DMS 273 (cell line): ENCODE measurements around the gene TUBGCP6.

Experiments used
- DNase-seq: peaks from one replicate; lab custom pipeline; 2025; ENCODE audit not compliant: unreplicated experiment; lab: John Stamatoyannopoulos, UW

The TUBGCP6 gene

DNA sequence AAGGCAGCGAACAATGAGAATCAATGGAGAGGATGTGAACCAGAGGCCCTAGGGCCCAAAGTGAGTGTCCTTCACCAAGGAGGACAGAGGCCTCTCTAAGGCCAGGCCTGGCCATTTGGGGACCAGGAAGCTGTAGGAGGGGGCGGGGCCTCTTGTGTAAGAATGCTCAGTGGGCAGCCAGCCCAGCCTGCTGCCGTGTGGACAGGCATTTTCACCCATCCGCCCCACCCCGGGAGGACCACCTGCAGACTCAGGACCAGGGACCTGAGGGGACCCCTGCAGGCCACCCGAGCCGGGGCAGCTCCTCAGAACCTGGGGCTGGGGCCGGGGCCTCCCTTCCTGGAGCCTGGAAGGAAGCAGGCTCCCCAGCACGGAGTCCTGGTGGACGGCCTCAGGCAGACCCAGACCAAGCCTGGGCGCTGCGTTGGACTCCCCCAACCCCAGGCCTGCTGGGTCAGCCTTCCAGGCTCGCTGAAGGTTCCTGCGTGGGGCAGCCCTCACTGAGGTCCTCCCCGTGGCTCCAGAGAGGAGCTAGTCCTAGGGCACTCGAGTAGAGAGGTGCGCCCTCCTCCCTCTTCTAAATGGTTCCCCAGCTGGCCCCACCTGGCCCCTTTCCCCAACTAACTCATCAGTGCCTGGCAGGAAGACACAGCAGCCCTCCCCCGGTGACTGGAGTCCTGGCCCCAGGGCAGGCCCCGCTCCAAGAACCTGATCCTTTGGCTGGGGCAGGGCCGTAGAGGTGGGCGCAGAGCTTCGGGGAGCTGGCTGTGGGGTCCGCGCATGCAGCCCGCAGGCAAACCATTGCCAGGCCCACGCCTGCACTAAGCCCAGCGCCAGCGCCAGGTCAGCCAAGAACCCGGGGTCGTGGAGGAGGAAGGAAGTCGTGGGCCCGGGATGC lies 60.6 kb downstream of the TUBGCP6 start:
- DNase-seq, result peak; percentile 42

DNA sequence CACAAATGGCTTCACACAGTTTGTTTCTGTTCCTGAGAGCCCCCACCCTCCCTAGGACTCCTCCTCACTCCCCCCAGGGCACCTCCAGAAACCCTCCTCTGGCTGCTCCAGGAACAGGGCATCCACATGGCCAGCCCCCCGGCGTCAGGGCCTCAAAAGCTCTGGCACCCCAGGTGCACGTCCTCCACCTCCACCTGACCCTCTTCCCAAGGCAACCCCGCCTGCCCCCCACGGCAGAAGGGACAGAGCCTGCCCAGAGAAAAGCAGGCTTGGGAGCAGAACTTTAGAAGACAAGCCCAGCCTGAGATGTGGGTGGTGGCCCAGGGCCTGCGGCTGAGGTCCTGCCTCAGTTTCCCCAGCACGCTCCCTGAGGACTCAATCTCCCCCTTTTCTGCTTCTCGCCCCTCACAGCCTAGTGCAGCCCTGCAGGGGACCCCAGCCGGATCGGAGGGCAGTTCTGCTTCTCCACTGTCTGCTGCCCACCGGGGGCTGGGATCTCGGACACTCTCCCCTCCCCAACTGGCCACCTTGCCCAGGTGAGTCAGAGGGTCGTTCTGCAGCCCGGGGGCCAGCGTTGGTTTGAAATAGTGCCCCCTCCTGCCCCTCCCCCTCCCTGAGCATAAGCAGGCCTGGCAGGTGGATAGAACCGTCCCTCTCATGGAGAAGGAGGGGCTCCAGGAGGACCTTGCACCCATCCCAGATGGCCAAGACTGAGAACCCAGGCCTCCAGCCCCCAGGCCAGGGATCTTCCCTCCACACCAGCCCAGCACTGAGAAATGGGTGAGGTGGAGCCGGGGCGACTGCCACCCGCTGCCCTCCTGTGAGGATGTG lies 61.5 kb downstream of the TUBGCP6 start:
- no peak for DNase-seq

DNA sequence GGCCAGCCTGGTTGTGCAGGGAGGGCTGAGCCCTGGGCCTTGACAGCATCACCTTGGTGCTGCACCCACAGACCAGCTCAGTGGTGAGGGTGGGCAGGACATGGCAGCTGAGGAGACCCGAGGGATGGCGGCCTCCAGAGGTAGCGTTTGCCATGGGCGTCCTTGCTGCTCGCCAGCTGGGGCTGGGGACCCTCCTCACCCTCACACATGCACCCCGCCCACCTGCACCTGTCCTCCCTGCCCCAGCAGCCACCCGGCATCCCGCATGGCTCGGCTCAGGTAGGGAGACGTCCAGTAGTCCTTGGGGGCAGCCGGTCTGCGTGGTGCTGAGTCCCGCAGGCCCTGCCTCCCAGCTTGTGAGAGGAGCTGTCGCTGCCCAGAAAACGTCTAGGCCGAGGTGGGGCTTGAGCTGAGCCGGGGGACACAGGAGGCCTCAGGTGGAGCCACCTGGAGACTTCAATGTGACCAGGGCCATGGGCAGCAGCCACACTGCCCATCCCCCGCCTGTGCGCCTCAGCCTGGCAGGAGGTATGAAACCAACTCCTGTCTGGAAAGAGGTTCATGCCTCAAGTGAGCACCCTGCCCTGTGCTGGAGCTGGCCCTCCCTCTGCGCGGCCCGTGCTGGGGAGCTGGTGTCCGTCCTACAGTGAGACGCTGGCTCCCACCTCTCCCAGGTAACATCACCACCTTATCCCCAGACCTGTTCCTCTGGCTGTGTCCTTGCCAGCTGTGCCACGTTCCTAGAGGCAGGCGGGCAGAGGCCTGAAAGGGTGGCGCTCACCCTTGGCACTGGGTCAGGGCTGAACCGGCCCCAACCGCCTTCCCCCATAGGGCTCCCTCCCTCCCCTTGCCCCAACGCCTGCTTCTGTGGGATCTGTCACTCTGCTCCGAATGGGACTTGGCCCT lies 62.4 kb downstream of the TUBGCP6 start:
- DNase-seq, result peak; percentile 22

GRCh38 chr22:50180727-50181521 lies 63.9 kb downstream of the TUBGCP6 start:
- DNase-seq, result no peak

GRCh38 chr22:50179937-50180726 lies 64.7 kb downstream of the TUBGCP6 start:
- DNase-seq, result no peak

- no peak for DNase-seq
These were observed 65.7 kb downstream of the TUBGCP6 start for GRCh38 chr22:50178871-50179869.

DNA sequence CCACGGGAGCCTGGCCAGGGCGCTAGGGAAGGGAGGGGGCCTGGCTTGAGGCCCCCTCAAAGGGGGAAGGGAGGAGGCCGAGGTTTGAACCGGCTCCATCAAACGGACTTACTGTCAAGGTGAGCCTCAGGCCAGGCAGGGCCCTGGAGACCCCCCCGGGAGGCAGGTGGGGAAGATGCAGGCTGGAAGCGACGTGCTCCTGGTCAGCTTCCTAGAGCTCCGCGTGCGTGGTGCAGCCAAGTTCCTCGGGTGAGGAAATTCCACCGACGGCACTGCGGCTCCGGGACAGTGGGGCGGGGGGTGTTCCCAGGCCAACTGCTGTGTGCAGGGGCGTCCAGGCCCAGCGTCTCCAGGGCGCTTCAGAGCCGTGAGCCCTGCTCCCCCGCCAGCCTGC lies 66.4 kb downstream of the TUBGCP6 start:
- DNase-seq, result no peak

DNA sequence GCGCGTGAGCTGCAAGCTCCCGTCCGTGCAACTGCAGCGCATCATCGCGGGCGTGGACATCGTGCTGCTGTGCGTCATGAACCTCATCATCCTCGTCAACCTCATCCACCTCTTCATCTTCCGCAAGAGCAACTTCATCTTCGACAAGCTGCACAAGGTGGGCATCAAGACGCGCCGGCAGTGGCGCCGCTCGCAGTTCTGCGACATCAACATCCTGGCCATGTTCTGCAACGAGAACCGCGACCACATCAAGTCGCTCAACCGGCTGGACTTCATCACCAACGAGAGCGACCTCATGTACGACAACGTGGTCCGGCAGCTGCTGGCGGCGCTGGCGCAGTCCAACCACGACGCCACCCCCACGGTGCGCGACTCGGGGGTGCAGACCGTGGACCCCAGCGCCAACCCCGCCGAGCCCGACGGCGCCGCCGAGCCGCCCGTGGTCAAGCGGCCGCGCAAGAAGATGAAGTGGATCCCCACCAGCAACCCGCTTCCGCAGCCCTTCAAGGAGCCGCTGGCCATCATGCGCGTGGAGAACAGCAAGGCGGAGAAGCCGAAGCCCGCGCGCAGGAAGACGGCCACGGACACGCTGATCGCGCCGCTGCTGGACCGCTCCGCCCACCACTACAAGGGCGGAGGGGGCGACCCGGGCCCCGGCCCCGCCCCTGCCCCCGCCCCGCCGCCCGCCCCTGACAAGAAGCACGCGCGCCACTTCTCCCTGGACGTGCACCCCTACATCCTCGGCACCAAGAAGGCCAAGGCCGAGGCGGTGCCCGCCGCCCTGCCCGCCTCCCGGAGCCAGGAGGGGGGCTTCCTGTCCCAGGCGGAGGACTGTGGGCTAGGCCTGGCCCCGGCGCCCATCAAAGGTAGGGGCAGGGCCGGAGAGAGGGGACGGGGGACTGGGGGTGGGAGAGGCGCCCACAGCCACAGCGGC lies 67.0 kb downstream of the TUBGCP6 start:
- DNase-seq, result no peak

DNA sequence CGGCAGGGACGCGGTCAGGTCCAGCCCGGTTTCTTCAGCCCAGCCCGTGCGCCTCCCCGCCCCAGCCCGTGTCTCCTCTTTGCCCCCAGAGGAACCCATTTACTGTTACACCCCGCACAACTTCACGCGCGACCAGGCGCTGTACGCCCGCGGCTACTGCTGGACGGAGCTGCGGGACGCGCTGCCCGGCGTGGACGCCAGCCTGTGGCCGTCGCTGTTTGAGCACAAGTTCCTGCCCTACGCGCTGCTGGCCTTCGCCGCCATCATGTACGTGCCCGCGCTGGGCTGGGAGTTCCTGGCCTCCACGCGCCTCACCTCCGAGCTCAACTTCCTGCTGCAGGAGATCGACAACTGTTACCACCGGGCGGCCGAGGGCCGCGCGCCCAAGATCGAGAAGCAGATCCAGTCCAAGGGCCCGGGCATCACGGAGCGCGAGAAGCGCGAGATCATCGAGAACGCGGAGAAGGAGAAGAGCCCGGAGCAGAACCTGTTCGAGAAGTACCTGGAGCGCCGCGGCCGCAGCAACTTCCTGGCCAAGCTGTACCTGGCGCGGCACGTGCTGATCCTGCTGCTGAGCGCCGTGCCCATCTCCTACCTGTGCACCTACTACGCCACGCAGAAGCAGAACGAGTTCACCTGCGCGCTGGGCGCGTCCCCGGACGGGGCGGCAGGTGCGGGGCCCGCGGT lies 67.8 kb downstream of the TUBGCP6 start:
- no peak for DNase-seq

GRCh38 chr22:50175921-50176849 lies 68.6 kb downstream of the TUBGCP6 start:
- no peak for DNase-seq

- no peak for DNase-seq
These were observed 69.7 kb downstream of the TUBGCP6 start for GRCh38 chr22:50175191-50175461.

- DNase-seq, result no peak
These were observed 70.2 kb downstream of the TUBGCP6 start for GRCh38 chr22:50174382-50175190.

DNA sequence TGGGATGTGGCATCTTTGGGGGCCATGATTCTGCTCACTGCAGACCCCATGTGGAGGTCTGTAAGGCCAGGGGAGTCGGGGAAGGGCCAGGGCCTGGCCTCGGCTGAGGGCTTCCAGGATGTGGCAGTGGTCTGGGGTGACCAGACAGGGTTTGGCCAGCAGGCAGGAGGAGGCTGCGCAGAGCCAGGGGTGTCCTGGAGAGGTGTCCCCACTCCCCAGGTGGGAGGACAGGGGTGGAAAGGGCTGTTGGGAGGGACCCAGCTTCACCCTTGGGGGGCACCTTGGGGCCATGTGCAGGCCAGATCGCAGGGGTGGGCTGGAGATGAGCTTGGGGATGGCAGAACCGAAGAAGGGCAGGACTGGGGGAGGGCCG lies 70.9 kb downstream of the TUBGCP6 start:
- DNase-seq, result no peak

GRCh38 chr22:50173311-50173982 lies 71.4 kb downstream of the TUBGCP6 start:
- no peak for DNase-seq
